Endothelial cell (in vitro differentiated cells): ENCODE measurements around the gene PDE6A. TPM values are rescaled to one million over a fixed set of nuclear protein-coding genes. Genes with fewer than 3 reads are reported as not detected.

ENCODE experiments used
- DNase-seq: peaks from one replicate; pipeline ENCODE4 v3.0.0; 2021; ENCODE audit warnings: low spot score
- H3K27ac Mint-ChIP-seq: one replicate; pipeline ENCODE4 v1.8.0; 2021; ENCODE audit warnings: mixed read lengths, inconsistent platforms; ENCODE audit not compliant: unreplicated experiment
- H3K27me3 Mint-ChIP-seq: one replicate; pipeline ENCODE4 v1.8.0; 2021; ENCODE audit warnings: mild to moderate bottlenecking, moderate library complexity, mixed read lengths, inconsistent platforms; ENCODE audit not compliant: unreplicated experiment
- H3K36me3 Mint-ChIP-seq: one replicate; pipeline ENCODE4 v1.8.0; 2021; ENCODE audit warnings: mild to moderate bottlenecking, low read depth, mixed read lengths, inconsistent platforms; ENCODE audit not compliant: unreplicated experiment
- H3K4me1 Mint-ChIP-seq: one replicate; pipeline ENCODE4 v1.8.0; 2021; ENCODE audit warnings: mild to moderate bottlenecking, mixed read lengths, inconsistent platforms; ENCODE audit not compliant: unreplicated experiment
- H3K4me3 Mint-ChIP-seq: one replicate; pipeline ENCODE4 v1.8.0; 2021; ENCODE audit warnings: mild to moderate bottlenecking, mixed read lengths, inconsistent platforms; ENCODE audit not compliant: unreplicated experiment
- H3K9me3 Mint-ChIP-seq: one replicate; pipeline ENCODE4 v1.8.0; 2021; ENCODE audit warnings: mixed read lengths, inconsistent platforms; ENCODE audit not compliant: unreplicated experiment
- total RNA-seq: library from RNA; stranded (reverse); fragmentation: NEBNext Ultra II Directional; extraction: Animal tissue kit (Norgen Biotek cat#: 25700); gene quantifications from one replicate; pipeline ENCODE4 v1.2.1, GENCODE V29; 2021; ENCODE audit not compliant: unreplicated experiment
- TF ChIP-seq, protein P1 (sequence below): fragments of 200-600 bp; sonication (generic); IDR thresholded peaks from one replicate; pipeline ENCODE4 v1.5.0; 2021; ENCODE audit warnings: antibody characterized with exemption; ENCODE audit not compliant: unreplicated experiment

Gene PDE6A
- total RNA-seq, 1 donor from 2014 or later, result not detected

DNA sequence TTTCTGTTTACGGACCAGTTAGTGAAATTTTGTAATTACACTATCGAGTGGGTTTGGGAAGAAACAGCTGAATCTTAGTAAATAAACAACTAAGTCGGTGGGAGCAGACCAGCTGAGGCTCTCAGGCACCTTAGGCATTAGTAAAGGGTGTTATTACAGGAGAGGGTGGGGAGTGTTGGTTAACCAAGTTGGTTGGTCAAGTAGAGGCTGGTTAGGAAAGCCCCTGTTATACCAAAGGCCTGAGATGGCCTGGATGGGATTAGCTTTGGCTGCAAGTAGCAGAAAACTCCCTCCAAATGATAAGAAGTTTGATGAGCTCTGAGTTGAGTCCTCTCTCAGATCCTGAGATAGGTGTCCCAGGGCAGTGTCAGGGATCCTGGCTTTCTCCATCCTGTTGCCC is 133.1 kb downstream of the PDE6A start:
- Mint-ChIP-seq H3K36me3 (no peaks in the 10 kb centered on the region), H3K27me3 (peaks cover 2% of the 10 kb centered on the region), H3K9me3 (no peaks in the 10 kb centered on the region), H3K4me3 (no peak overlapping the region), H3K27ac (no peak overlapping the region), H3K4me1 (peaks cover 3% of the 10 kb centered on the region)
- no peak for DNase-seq
- TF ChIP-seq, protein P1, sequence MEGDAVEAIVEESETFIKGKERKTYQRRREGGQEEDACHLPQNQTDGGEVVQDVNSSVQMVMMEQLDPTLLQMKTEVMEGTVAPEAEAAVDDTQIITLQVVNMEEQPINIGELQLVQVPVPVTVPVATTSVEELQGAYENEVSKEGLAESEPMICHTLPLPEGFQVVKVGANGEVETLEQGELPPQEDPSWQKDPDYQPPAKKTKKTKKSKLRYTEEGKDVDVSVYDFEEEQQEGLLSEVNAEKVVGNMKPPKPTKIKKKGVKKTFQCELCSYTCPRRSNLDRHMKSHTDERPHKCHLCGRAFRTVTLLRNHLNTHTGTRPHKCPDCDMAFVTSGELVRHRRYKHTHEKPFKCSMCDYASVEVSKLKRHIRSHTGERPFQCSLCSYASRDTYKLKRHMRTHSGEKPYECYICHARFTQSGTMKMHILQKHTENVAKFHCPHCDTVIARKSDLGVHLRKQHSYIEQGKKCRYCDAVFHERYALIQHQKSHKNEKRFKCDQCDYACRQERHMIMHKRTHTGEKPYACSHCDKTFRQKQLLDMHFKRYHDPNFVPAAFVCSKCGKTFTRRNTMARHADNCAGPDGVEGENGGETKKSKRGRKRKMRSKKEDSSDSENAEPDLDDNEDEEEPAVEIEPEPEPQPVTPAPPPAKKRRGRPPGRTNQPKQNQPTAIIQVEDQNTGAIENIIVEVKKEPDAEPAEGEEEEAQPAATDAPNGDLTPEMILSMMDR, result no peak

DNA sequence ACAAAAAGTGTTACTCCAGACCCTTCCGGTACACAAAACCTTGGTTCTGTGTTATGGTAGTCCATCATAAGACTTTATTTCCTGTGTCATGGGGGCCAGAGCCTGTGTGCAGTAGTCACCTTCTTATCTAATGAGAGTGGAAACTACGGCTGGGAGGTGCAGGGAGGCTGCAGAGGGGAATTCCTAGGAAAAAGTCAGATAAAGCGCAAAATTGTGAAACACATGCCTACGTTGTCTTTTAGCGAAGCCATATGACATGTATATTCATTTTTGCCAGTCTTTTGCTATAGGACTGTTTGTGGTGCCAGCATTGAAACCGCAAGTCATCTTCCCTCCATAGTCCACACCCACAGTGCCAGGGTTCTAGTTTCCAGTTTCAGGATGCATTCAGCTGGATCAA is 133.7 kb downstream of the PDE6A start:
- Mint-ChIP-seq H3K9me3 (no peaks in the 10 kb centered on the region), H3K4me3 (no peak overlapping the region), H3K36me3 (no peaks in the 10 kb centered on the region), H3K27ac (no peak overlapping the region), H3K4me1 (peaks cover 3% of the 10 kb centered on the region), H3K27me3 (peaks cover 2% of the 10 kb centered on the region)
- DNase-seq, result no peak
- TF ChIP-seq, protein P1, result no peak

DNA sequence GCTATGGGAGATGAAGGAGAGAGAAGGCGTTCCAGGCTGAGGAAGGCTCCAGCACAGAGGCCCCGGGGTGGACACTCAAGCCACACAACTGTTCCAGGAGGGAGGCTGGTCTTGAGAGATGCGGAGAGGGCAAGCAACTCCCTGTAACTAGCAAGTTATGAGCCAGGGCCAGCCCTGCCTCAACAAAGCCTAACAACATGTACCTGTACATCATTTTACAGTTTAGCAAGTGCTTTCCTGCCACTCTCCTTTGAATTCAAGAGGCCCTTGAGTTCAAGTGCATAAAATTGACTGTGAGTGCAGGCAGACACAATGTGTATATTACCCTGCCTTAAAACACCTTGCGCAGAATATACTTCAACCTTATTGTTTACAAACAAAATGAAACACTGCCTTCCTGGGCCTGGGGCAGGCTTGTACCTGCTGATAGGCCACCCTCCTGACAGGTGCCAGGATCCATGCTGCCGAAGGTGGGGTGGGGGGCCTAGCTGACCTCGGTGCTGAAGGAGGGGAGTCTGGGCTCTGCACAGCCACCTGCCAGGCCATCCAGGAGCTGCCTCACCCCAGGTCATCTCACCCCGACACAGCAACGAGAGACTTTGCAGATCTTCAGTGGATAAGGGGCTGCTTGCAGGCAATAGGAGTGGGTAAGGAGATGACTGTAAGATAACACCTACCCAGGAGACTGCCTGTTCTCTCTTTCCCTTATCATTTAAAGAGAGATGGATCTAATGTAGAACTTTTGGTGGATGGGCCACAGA is 134.5 kb downstream of the PDE6A start:
- no peaks in the 10 kb centered on the region for H3K36me3 Mint-ChIP-seq
- TF ChIP-seq, protein P1, result no peak
- no peak overlapping the region for H3K27ac Mint-ChIP-seq
- H3K4me1 Mint-ChIP-seq, result peaks cover 3% of the 10 kb centered on the region
- H3K27me3 Mint-ChIP-seq, result peaks cover 2% of the 10 kb centered on the region
- no peaks in the 10 kb centered on the region for H3K9me3 Mint-ChIP-seq
- no peak overlapping the region for H3K4me3 Mint-ChIP-seq
- no peak for DNase-seq

DNA sequence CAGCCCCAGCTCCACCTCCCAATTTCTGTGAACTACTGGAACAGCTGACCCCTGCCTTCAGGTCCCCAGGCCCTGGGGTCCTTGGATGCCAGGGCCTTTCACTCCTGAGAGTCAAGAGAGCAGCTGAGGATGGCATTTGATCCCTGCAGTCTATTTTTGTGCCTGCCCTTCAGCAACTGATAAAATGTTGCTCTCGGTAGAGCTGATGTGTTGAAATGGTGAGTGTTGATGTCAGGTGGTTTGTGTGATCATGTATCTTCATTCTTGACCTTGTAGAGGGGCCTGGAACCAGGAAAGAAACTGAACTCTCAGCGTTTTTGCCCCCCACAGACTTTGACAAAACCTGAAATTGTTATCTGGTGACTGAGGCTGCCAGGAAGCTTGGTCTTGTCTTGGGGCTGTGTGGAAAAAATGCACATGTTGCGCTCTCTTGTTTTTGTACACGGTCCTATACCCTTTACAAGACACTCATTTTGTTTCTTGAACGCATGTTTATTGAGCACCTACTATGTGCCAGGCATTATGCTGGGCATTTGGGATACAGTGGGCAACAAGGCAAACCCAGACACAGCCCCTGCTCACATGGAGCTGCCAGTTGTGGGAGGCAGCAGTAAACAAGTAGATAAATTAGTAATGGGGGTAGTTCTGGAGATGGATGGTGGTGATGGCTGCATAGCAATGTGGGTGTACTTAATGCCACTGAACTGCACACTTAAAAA is 136.2 kb downstream of the PDE6A start:
- no peak overlapping the region for H3K27ac Mint-ChIP-seq
- peaks cover 5% of the 10 kb centered on the region for H3K4me1 Mint-ChIP-seq

More for the DNA sequence above, 136.2 kb downstream of the PDE6A start:
- no peak for DNase-seq
- Mint-ChIP-seq H3K36me3 (no peaks in the 10 kb centered on the region), H3K27me3 (peaks cover 2% of the 10 kb centered on the region), H3K4me3 (no peak overlapping the region), H3K9me3 (no peaks in the 10 kb centered on the region)
- TF ChIP-seq, protein P1, result no peak

Other genes starting within 250 kb of the PDE6A start
- 3.7 TPM for gene PPARGC1B, start 214.5 kb downstream of the PDE6A start, total RNA-seq
- gene SLC26A2, start 16.0 kb upstream of the PDE6A start, total RNA-seq, result 22.2 TPM
- gene TIGD6, start 55.9 kb upstream of the PDE6A start, total RNA-seq, result 3.5 TPM
- 55.7 TPM for gene HMGXB3, start 55.9 kb upstream of the PDE6A start, total RNA-seq
- gene CSF1R, start 141.8 kb upstream of the PDE6A start, total RNA-seq, result 2.7 TPM
- 23.7 TPM for gene PDGFRB, start 211.1 kb upstream of the PDE6A start, total RNA-seq
- 0.59 TPM for gene CDX1, start 222.0 kb upstream of the PDE6A start, total RNA-seq
- gene SLC6A7, start 245.3 kb upstream of the PDE6A start, total RNA-seq, result not detected